Activated CD8-positive, alpha-beta T cell treated with anti-CD3 and anti-CD28 coated beads for 36 hours (primary cell): ENCODE measurements around the gene OBP2B. TPM values are rescaled to one million over a fixed set of nuclear protein-coding genes. Genes with fewer than 3 reads are reported as not detected.
"Not testable (repeated sequence)": the region's sequence is repeated elsewhere in the genome, so short reads cannot be mapped to it uniquely, and the experiment has no call there.

ENCODE experiments used
- ATAC-seq: fragments of 200-7000 bp; cut with Tn5 transposase; one replicate; pipeline ENCODE4 v1.10.0; 2021; ENCODE audit warnings: mild to moderate bottlenecking, moderate library complexity
- CTCF ChIA-PET: fragments of 350-600 bp; sonication (Branson Sonifier 250); formaldehyde crosslinking; loops from one replicate; lab custom pipeline; 2021; ENCODE audit warnings: antibody characterized with exemption; lab: Charles Lee
- POLR2A ChIA-PET: fragments of 350-600 bp; sonication (Branson Sonifier 250); formaldehyde crosslinking; loops from one replicate; lab custom pipeline; 2021; ENCODE audit warnings: antibody characterized with exemption; lab: Charles Lee
- DNase-seq: peaks from one replicate; pipeline ENCODE4 v3.0.0-alpha.2; 2020
- H3K27ac Mint-ChIP-seq: one replicate; pipeline ENCODE4 v1.8.0; 2021; ENCODE audit warnings: mild to moderate bottlenecking, mixed read lengths
- H3K27me3 Mint-ChIP-seq: one replicate; pipeline ENCODE4 v1.8.0; 2021; ENCODE audit warnings: mixed read lengths
- H3K36me3 Mint-ChIP-seq: one replicate; pipeline ENCODE4 v1.8.0; 2021; ENCODE audit warnings: low read depth, mixed read lengths
- H3K4me1 Mint-ChIP-seq: one replicate; pipeline ENCODE4 v1.8.0; 2021; ENCODE audit warnings: low read depth, mixed read lengths
- H3K4me3 Mint-ChIP-seq: one replicate; pipeline ENCODE4 v1.8.0; 2021; ENCODE audit warnings: mild to moderate bottlenecking, moderate library complexity, mixed read lengths
- H3K9me3 Mint-ChIP-seq: one replicate; pipeline ENCODE4 v1.8.0; 2021; ENCODE audit warnings: mixed read lengths
- CTCF ChIP-seq: fragments of 200-600 bp; IDR thresholded peaks from one replicate; pipeline ENCODE4 v1.8.0; 2022; ENCODE audit warnings: antibody characterized with exemption, mild to moderate bottlenecking
- intact Hi-C: fragments of 100-400 bp; cut with micrococcal nuclease; formaldehyde crosslinking; loops from one replicate; pipeline ENCODE4 v1.10.0; 2022
- total RNA-seq, 2 experiments: library from RNA; stranded (reverse); gene quantifications; one replicate each; pipeline ENCODE4 v1.2.3, GENCODE V29; 2021

Gene OBP2B
- total RNA-seq, 2 experiments from 2014 or later: not detected

DNA sequence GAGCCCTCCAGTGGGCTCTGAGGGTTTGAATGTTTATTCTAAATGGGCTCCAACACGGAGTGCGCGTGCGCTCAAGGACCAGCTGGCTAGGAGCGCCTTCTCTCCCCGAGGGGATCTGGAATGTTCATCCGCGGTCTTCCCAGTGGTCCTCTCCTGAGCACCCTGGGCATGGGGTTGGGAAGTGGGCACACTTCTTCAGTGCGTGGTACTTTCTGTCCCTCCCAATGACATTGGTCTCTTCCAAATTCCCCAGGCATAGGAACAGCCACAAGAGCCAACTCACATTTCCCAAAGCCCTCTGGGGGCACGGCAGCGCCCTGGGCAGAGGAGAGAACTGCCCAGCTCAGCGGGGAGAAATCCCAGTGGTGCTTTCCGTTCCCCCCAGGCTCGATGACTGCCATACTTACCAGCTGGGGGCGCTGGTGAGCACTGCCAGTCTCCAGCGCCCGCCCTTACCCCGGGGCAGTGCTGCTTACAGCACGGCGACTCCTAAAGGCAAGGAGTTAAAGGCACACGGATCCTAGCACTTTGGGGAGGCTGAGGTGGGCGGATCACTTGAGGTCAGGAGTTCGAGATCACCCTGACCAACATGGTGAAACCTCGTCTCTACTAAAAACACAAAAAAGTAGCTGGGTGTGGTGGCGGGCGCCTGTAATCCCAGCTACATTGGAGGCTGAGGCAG lies 29.9 kb upstream of the OBP2B start:
- H3K27me3 Mint-ChIP-seq: peaks cover 11% of the 10 kb centered on the region
- no peaks in the 10 kb centered on the region for H3K9me3 Mint-ChIP-seq
- ChIA-PET POLR2A (interaction anchor here (1.3 kb wide), 1 partner anchor 22 kb away, joined by 3 read pairs; no protein-coding TSS in a partner anchor), CTCF (interaction anchor here (0.7 to 2.2 kb wide), 34 partner anchors 10 to 462 kb away, joined by 3 to 29 read pairs (median 3); no protein-coding TSS in a partner anchor)
- TF ChIP-seq CTCF: peak; percentile 83
- intact Hi-C loops: no loop called here
- no peak overlapping the region for H3K27ac Mint-ChIP-seq
- peaks cover 3% of the 10 kb centered on the region for H3K4me1 Mint-ChIP-seq
- peak overlapping the region; percentile 54 for H3K4me3 Mint-ChIP-seq
- H3K36me3 Mint-ChIP-seq: no peaks in the 10 kb centered on the region
- peak; percentile 97 for ATAC-seq
- DNase-seq: peak; percentile 85

DNA sequence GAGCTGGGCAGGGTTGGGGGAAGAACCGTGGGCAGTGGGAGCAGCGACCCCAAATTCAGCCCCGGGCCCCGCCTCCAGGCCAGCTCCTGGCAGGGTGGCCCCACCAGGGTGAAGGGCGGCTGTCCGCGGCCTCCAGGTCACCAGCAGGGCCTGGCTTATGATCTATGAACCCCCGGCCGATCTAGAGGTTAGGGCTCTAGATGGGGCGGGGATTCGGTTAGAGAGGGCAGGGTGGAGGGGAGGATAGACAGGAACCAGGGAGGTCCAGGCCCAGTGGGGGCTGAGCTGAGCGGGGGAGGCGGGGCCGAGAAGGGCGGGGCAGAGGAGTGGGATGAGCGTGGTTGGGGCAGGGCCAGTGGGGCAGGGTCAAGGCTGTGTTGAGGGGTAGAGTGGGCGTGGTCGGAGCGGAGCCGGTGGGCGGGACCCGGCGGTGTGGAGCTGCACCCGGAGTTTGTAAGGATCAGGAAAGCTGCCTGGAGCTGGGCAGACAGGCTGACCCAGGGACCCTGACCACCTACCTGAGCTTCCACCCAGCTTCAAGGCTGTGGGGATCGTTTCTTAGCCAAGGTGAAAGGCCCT lies 29.3 kb upstream of the OBP2B start:
- H3K4me1 Mint-ChIP-seq: peaks cover 3% of the 10 kb centered on the region
- ChIA-PET POLR2A (interaction anchor here (1.3 kb wide), 1 partner anchor 23 kb away, joined by 3 read pairs; no protein-coding TSS in a partner anchor), CTCF (interaction anchor here (0.7 to 2.2 kb wide), 31 partner anchors 10 to 463 kb away, joined by 3 to 29 read pairs (median 3); no protein-coding TSS in a partner anchor)
- peaks cover 11% of the 10 kb centered on the region for H3K27me3 Mint-ChIP-seq
- TF ChIP-seq CTCF: no peak
- intact Hi-C loops: no loop called here
- peak; percentile 57 for DNase-seq
- H3K4me3 Mint-ChIP-seq: peak overlapping the region; percentile 54
- ATAC-seq: peak; percentile 60
- H3K36me3 Mint-ChIP-seq: no peaks in the 10 kb centered on the region
- no peak overlapping the region for H3K27ac Mint-ChIP-seq
- no peaks in the 10 kb centered on the region for H3K9me3 Mint-ChIP-seq

DNA sequence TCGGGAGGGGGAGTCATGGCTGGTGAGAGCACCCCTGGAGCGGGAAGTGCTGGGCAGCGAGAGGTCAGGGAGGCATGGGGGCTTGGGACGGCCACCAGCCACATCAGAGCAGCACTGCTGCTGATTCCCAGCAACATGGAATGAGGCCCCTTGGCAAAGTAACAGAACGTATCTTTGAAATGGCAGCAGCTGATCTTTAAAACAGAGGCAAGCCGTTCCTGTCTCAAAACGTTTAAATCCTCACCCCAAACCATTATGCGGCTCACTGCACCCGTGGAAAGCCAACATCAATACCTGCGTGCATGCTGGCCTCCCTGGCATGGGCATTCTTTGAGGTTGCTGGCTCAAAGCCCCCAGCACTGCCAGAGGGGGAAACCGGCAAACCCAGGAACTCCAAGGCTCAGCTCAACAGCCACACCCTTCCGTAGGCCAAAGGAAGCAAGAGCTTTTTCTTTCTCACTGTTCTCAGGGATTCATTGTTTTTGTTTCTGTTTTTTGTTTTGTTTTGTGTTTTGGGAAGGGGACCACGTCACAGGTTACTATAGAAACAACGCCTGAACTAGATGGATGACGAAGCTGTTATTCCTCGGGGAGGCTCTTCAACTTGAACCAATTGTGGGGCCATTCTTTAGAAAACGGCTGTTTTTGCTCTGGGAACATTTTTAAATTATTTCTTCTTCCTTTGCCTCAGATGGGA lies 28.1 kb upstream of the OBP2B start:
- intact Hi-C loops: no loop called here
- TF ChIP-seq CTCF: no peak

GRCh38 chr9:133236291-133237034 lies 27.4 kb upstream of the OBP2B start:
- H3K9me3 Mint-ChIP-seq, H3K27me3 Mint-ChIP-seq, DNase-seq, POLR2A ChIA-PET, H3K4me3 Mint-ChIP-seq, intact Hi-C loops, ATAC-seq, H3K36me3 Mint-ChIP-seq, H3K4me1 Mint-ChIP-seq, H3K27ac Mint-ChIP-seq: not testable (repeated sequence)
- CTCF ChIA-PET: interaction anchor here (0.7 to 1.6 kb wide), 2 partner anchors 250 to 545 kb away, joined by 3 to 4 read pairs; no protein-coding TSS in a partner anchor

More for the DNA sequence above, 28.1 kb upstream of the OBP2B start:
- H3K27ac Mint-ChIP-seq: no peak overlapping the region
- no peaks in the 10 kb centered on the region for H3K9me3 Mint-ChIP-seq
- no peak for ATAC-seq
- H3K4me3 Mint-ChIP-seq: no peak overlapping the region
- ChIA-PET POLR2A (no interaction called here), CTCF (interaction anchor here (0.7 to 1.6 kb wide), 2 partner anchors 249 to 545 kb away, joined by 3 to 4 read pairs; no protein-coding TSS in a partner anchor)
- no peak for DNase-seq
- H3K27me3 Mint-ChIP-seq: peaks cover 8% of the 10 kb centered on the region
- peaks cover 3% of the 10 kb centered on the region for H3K4me1 Mint-ChIP-seq
- H3K36me3 Mint-ChIP-seq: no peaks in the 10 kb centered on the region
